Mesenchymal stem cell (in vitro differentiated cells and primary cell): Measurements from ENCODE around the gene CCN6.

ENCODE experiments used
- DNase-seq: peaks from one replicate; pipeline ENCODE4 v3.0.0-alpha.2; 2013
- H2AFZ ChIP-seq: one replicate; pipeline ENCODE4 v1.6.1; 2013; ENCODE audit warnings: low read depth, mild to moderate bottlenecking, control low read depth, inconsistent platforms, low read length, moderate library complexity
- H2AK5ac ChIP-seq: 2 replicates; pipeline ENCODE4 v1.6.1; 2013; ENCODE audit warnings: low read length, moderate library complexity, mild to moderate bottlenecking, inconsistent platforms; ENCODE audit not compliant: severe bottlenecking
- H2BK120ac ChIP-seq: one replicate; pipeline ENCODE4 v1.6.1; 2013; ENCODE audit warnings: low read depth, mild to moderate bottlenecking, inconsistent platforms, low read length, moderate library complexity
- H2BK12ac ChIP-seq, 2 experiments: one replicate each; pipeline ENCODE4 v1.6.1; 2013; ENCODE audit warnings: inconsistent platforms in 2 of 2, low read length in 2 of 2, mild to moderate bottlenecking in 2 of 2, moderate library complexity in 2 of 2, control low read depth in 1 of 2
- H2BK15ac ChIP-seq: one replicate; pipeline ENCODE4 v1.6.1; 2013; ENCODE audit warnings: mild to moderate bottlenecking, low read depth, inconsistent platforms; ENCODE audit not compliant: poor library complexity, severe bottlenecking
- H2BK5ac ChIP-seq: 2 replicates; pipeline ENCODE4 v1.6.1; 2013; ENCODE audit warnings: low read depth, mild to moderate bottlenecking, low read length, control low read depth, inconsistent platforms; ENCODE audit not compliant: poor library complexity, severe bottlenecking
- H3K14ac ChIP-seq, 2 experiments: one replicate each; pipeline ENCODE4 v1.6.1; 2013; ENCODE audit warnings: inconsistent platforms in 2 of 2, low read length in 2 of 2, control low read depth in 1 of 2, mild to moderate bottlenecking in 1 of 2, moderate library complexity in 1 of 2
- H3K18ac ChIP-seq, 2 experiments: one replicate each; pipeline ENCODE4 v1.6.1; 2013; ENCODE audit warnings: inconsistent platforms in 2 of 2, low read length in 2 of 2, control low read depth in 1 of 2, low read depth in 1 of 2, mild to moderate bottlenecking in 1 of 2
- H3K23ac ChIP-seq, 2 experiments: one replicate each; pipeline ENCODE4 v1.6.1; 2013; ENCODE audit warnings: inconsistent platforms in 2 of 2, low read length in 2 of 2, mild to moderate bottlenecking in 2 of 2, moderate library complexity in 2 of 2, control low read depth in 1 of 2
- H3K27ac ChIP-seq: 2 replicates; pipeline ENCODE4 v1.5.1; 2013; ENCODE audit warnings: mild to moderate bottlenecking, moderate library complexity, low read length, control low read depth, inconsistent platforms; ENCODE audit not compliant: poor library complexity, severe bottlenecking
- H3K27me3 ChIP-seq, 2 experiments: 2 replicates each; pipeline versions ENCODE4 v1.6.1 to v1.7.0; 2013; ENCODE audit warnings: low read length in 2 of 2, mild to moderate bottlenecking in 2 of 2, moderate library complexity in 2 of 2, control low read depth in 1 of 2, inconsistent platforms in 1 of 2; ENCODE audit not compliant: control insufficient read depth in 1 of 2, insufficient read depth in 1 of 2
- H3K36me3 ChIP-seq, 2 experiments: 2 replicates each; pipeline versions ENCODE4 v1.6.1 to v1.7.0; 2013; ENCODE audit warnings: low read length in 2 of 2, control low read depth in 1 of 2, inconsistent platforms in 1 of 2, low read depth in 1 of 2, mild to moderate bottlenecking in 1 of 2; ENCODE audit not compliant: insufficient read depth in 2 of 2, control insufficient read depth in 1 of 2
- H3K4ac ChIP-seq, 2 experiments: one replicate each; pipeline ENCODE4 v1.6.1; 2013; ENCODE audit warnings: inconsistent platforms in 2 of 2, low read length in 2 of 2, mild to moderate bottlenecking in 2 of 2, moderate library complexity in 2 of 2, control low read depth in 1 of 2, low read depth in 1 of 2
- H3K4me1 ChIP-seq: 2 replicates; pipeline ENCODE4 v1.6.1; 2013; ENCODE audit warnings: low read depth, low read length, control low read depth; ENCODE audit not compliant: control insufficient read depth, insufficient read depth
- H3K4me2 ChIP-seq: 2 replicates; pipeline ENCODE4 v1.6.1; 2013; ENCODE audit warnings: low read length, mild to moderate bottlenecking, inconsistent platforms; ENCODE audit not compliant: poor library complexity, severe bottlenecking
- H3K4me3 ChIP-seq, 2 experiments: 2 replicates each; pipeline versions ENCODE4 v1.5.1 to v1.7.0; 2013; ENCODE audit warnings: low read length in 2 of 2, mild to moderate bottlenecking in 2 of 2, control low read depth in 1 of 2, low read depth in 1 of 2; ENCODE audit not compliant: insufficient read depth in 1 of 2
- H3K79me1 ChIP-seq: replicated peaks from 2 replicates; pipeline ENCODE4 v1.6.1; 2013; ENCODE audit warnings: mild to moderate bottlenecking, control low read depth, low read length, inconsistent platforms; ENCODE audit not compliant: poor library complexity, severe bottlenecking
- H3K9ac ChIP-seq: 2 replicates; pipeline ENCODE4 v1.7.0; 2013; ENCODE audit warnings: mild to moderate bottlenecking, low read length, moderate library complexity
- H3K9me3 ChIP-seq: 2 replicates; pipeline ENCODE4 v1.7.0; 2013; ENCODE audit warnings: mild to moderate bottlenecking, low read length; ENCODE audit not compliant: control insufficient read depth
- H4K8ac ChIP-seq: one replicate; pipeline ENCODE4 v1.6.1; 2013; ENCODE audit warnings: inconsistent platforms, mild to moderate bottlenecking, low read length, moderate library complexity
- H4K91ac ChIP-seq: one replicate; pipeline ENCODE4 v1.6.1; 2013; ENCODE audit warnings: mild to moderate bottlenecking, low read length, inconsistent platforms
- WGBS: methylation state at CpG from one replicate; pipeline ENCODE4 v1.1.7; 2013; ENCODE audit warnings: mixed read lengths; 5-methylcytosine and 5-hydroxymethylcytosine counted together

Gene CCN6

DNA sequence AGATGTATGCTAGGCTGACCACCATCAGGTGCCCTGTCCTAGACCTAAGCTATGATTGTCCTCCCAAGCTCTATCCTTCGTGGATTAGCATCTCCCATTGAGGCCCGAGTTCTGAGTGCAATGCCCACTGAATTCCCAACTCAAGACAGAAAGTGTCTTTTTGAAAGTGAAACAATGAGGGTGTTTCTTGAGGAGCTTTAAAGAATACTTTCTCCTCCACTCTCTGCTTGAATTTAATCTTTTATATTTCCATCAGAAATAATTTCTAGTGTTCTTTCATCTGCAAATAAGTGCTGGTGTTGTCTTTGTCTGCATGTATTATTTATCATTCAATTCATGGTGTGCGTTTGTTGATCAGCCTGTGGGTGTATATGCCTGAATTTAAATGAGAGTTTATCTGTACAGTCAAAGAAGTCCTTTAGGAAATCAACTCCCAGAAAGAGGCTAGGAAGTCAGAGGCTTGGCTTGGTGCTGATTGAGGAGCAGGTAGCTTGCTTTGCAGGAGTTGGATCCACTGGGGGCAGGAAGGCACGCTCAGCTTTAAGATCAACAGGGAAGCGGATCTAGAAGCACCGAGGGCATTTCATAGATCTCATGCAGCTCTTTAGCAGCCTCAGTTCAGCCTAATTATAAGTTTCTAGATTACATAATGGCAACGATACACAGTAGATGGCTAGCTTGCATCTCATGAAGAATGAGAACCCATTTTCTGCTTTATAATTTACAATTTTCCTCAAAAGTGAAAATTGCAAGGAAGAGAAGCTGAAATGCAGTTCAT, 36.0 kb upstream of the CCN6 start:
- Histone ChIP-seq H2AK5ac (no peak overlapping the region), H2BK15ac (no peak overlapping the region), H3K4me1 (no peaks in the 10 kb centered on the region), H3K4ac (no peak overlapping the region), H4K91ac (no peak overlapping the region), H3K36me3 (no peaks in the 10 kb centered on the region), H3K9me3 (no peaks in the 10 kb centered on the region), H3K27ac (no peak overlapping the region), H3K27me3 (no peaks in the 10 kb centered on the region), H3K9ac (peak overlapping the region; percentile 33), H2BK5ac (no peak overlapping the region), H3K4me3 (peak overlapping the region in 1 of 2 experiments; percentile 11), H3K18ac (no peak overlapping the region), H2BK12ac (no peak overlapping the region), H3K79me1 (no peaks in the 10 kb centered on the region), H3K23ac (no peak overlapping the region), H2BK120ac (no peak overlapping the region), H3K14ac (no peak overlapping the region), H3K4me2 (no peak overlapping the region), H2AFZ (no peak overlapping the region), H4K8ac (no peak overlapping the region)
- DNase-seq: no peak
- WGBS: 86% methylated on average over 6 of the region's 7 CpGs

DNA sequence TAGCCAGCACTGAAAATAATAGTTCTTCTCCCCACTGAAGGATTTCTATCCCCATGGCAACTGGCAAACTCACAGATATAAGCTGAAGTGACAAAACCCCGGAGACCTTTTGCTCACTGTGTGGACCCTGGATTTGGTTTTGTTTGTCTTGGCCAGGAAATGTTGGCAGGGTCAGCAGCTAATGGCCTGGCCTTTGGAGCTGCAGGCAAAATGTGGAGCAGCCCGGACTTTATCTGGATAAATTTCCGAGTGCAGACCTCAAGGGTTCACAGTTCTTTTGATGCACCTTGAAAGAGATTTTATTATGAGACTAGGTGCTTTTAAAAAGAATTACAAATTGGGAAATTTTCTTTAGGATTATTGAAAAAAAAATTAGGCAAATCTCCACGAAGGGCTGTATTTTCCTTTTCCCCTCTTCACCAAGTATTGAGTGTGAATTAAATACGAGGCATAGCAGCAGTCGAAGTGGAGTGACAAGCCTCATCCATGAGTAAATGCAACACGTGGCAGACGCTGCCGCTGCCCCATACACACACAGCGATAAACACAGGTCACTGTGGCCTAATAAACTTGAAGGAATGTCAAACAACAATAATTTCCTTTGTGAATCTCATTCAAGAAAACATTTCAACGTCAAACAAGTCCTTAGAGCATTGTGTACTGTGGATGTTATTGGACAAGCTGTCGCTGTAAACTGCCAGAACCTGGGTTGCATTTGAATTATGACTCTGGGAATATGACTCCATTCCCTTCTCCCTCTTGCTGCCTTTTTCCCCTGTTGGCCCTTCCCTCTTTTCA, 35.1 kb upstream of the CCN6 start:
- Histone ChIP-seq H3K9ac (peak overlapping the region; percentile 33), H4K91ac (no peak overlapping the region), H3K18ac (no peak overlapping the region), H2AK5ac (no peak overlapping the region), H3K4me3 (no peak overlapping the region), H2AFZ (no peak overlapping the region), H3K27ac (no peak overlapping the region), H3K79me1 (no peaks in the 10 kb centered on the region), H2BK15ac (no peak overlapping the region), H3K9me3 (peaks cover 4% of the 10 kb centered on the region), H3K23ac (no peak overlapping the region), H3K4ac (no peak overlapping the region), H3K4me2 (no peak overlapping the region), H2BK5ac (no peak overlapping the region), H3K36me3 (no peaks in the 10 kb centered on the region), H3K14ac (no peak overlapping the region), H4K8ac (no peak overlapping the region), H2BK12ac (no peak overlapping the region), H3K27me3 (no peaks in the 10 kb centered on the region), H2BK120ac (no peak overlapping the region), H3K4me1 (no peaks in the 10 kb centered on the region)
- DNase-seq: peak; percentile 42
- 23% methylated on average over 11 of the region's 12 CpGs for WGBS

DNA sequence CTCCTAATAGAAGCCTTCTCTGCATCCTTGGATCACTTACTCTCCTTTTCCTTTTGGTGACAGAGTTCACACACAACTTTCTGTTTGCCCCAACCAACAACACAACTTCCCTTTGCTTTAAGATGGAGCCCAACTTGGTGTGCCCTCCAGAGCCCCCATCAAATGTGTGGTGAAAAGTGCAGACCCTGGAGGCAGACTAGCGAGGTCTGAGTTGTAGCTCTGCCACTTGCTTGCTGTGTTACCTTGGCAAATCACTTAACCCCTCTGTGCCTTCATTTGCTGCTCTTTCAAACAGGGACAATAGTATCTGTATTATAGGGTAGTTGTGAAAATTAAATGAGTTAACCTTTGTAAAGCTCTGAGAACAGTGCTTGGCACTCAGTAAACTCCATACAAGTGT, 34.3 kb upstream of the CCN6 start:
- Histone ChIP-seq H3K18ac (no peak overlapping the region), H2AFZ (no peak overlapping the region), H2BK12ac (peak overlapping the region; percentile 7 to 67), H3K4ac (no peak overlapping the region), H3K4me3 (no peak overlapping the region), H3K79me1 (no peaks in the 10 kb centered on the region), H4K8ac (no peak overlapping the region), H2BK5ac (no peak overlapping the region), H3K27ac (no peak overlapping the region), H3K14ac (no peak overlapping the region), H3K27me3 (no peaks in the 10 kb centered on the region), H3K9me3 (peaks cover 5% of the 10 kb centered on the region), H3K23ac (no peak overlapping the region), H2BK15ac (no peak overlapping the region), H4K91ac (no peak overlapping the region), H2AK5ac (no peak overlapping the region), H3K36me3 (no peaks in the 10 kb centered on the region), H3K4me2 (no peak overlapping the region), H3K9ac (peak overlapping the region; percentile 33), H2BK120ac (no peak overlapping the region), H3K4me1 (no peaks in the 10 kb centered on the region)
- DNase-seq: no peak
- 91% methylated on average over 1 of the region's 1 CpG for WGBS

DNA sequence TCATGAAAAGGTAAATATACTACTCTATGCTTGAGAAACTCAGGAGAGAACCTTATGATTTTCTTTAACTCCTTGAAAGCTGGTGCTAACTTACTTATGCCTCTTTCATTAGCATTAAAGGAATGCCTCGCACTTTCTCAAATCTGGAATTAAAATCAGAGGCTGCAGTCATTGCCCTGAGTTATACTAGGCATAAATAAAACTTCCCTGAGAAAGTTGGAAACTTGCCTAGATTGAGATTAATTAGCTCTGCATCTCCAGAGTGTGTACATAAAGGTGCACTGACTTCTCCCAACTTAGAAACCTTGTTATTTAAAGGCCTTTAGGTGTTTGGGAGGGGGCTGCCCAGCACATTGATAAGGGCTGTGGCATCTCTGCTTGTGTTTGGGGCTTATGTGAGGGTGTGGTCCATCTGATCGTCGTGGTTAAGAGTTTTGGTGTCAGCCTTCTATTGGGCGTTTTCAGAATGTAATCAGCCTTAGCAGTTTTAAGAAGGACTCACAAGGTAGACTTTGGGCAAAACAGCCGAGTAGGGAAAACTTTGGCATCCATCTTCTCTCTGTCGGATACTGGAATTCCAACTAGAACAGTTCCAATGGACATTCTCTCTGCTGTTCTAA, 32.1 kb upstream of the CCN6 start:
- Histone ChIP-seq H3K14ac (no peak overlapping the region), H3K79me1 (no peaks in the 10 kb centered on the region), H3K23ac (no peak overlapping the region), H2BK120ac (no peak overlapping the region), H3K4me3 (no peak overlapping the region), H3K27ac (no peak overlapping the region), H3K9ac (no peak overlapping the region), H4K8ac (no peak overlapping the region), H2BK5ac (no peak overlapping the region), H2AK5ac (no peak overlapping the region), H4K91ac (no peak overlapping the region), H3K4me2 (no peak overlapping the region), H2BK15ac (no peak overlapping the region), H2AFZ (no peak overlapping the region), H3K36me3 (no peaks in the 10 kb centered on the region), H3K9me3 (peaks cover 5% of the 10 kb centered on the region), H3K18ac (no peak overlapping the region), H3K4ac (no peak overlapping the region), H3K27me3 (no peaks in the 10 kb centered on the region), H3K4me1 (no peaks in the 10 kb centered on the region), H2BK12ac (no peak overlapping the region)
- DNase-seq: no peak
- 95% methylated on average over 6 of the region's 6 CpGs for WGBS
